H9 (cell line): ENCODE measurements around the gene EFNA5. TPM values are rescaled to one million over a fixed set of nuclear protein-coding genes. Genes with fewer than 3 reads are reported as not detected.
A peak's percentile ranks its signal among the peaks of the same experiment; 100 is the strongest.

Experiments
- DNase-seq: peaks from one replicate; pipeline ENCODE4 v3.0.0-alpha.2; 2017
- H2AFZ ChIP-seq: one replicate; pipeline ENCODE4 v1.6.1; 2013; ENCODE audit warnings: mild to moderate bottlenecking, low read length, control low read depth, moderate library complexity
- H2AK5ac ChIP-seq: 2 replicates; pipeline ENCODE4 v1.6.1; 2013; ENCODE audit warnings: low read length, control low read depth, mixed read lengths; ENCODE audit not compliant: insufficient read length
- H2BK120ac ChIP-seq: one replicate; pipeline ENCODE4 v1.6.1; 2013; ENCODE audit warnings: low read depth, mild to moderate bottlenecking, low read length, control low read depth, inconsistent platforms; ENCODE audit not compliant: poor library complexity, severe bottlenecking
- H2BK12ac ChIP-seq: 2 replicates; pipeline ENCODE4 v1.6.1; 2013; ENCODE audit warnings: low read length, control low read depth, mixed read lengths, low read depth; ENCODE audit not compliant: insufficient read length
- H2BK15ac ChIP-seq: 2 replicates; pipeline ENCODE4 v1.6.1; 2013; ENCODE audit warnings: low read depth, low read length, control low read depth
- H2BK20ac ChIP-seq: one replicate; pipeline ENCODE4 v1.6.1; 2013; ENCODE audit warnings: low read depth, mild to moderate bottlenecking, low read length, control low read depth, inconsistent platforms; ENCODE audit not compliant: poor library complexity, severe bottlenecking
- H2BK5ac ChIP-seq: 2 replicates; pipeline ENCODE4 v1.6.1; 2013; ENCODE audit warnings: low read length, control low read depth, mixed read lengths; ENCODE audit not compliant: insufficient read length
- H3K14ac ChIP-seq: 2 replicates; pipeline ENCODE4 v1.6.1; 2013; ENCODE audit warnings: low read length, control low read depth; ENCODE audit not compliant: insufficient read depth
- H3K18ac ChIP-seq: 2 replicates; pipeline ENCODE4 v1.6.1; 2013; ENCODE audit warnings: low read depth, mild to moderate bottlenecking, mixed read lengths, low read length, control low read depth; ENCODE audit not compliant: insufficient read length
- H3K23ac ChIP-seq: 2 replicates; pipeline ENCODE4 v1.6.1; 2013; ENCODE audit warnings: low read length, control low read depth, mixed read lengths, low read depth; ENCODE audit not compliant: insufficient read length
- H3K23me2 ChIP-seq: 2 replicates; pipeline ENCODE4 v1.6.1; 2013; ENCODE audit warnings: low read depth, mild to moderate bottlenecking, mixed read lengths, low read length, control low read depth; ENCODE audit not compliant: insufficient read length, poor library complexity, severe bottlenecking
- H3K27ac ChIP-seq: 2 replicates; pipeline ENCODE4 v1.5.1; 2013; ENCODE audit warnings: low read length, control low read depth, mixed read lengths, low read depth; ENCODE audit not compliant: insufficient read length
- H3K27me3 ChIP-seq: 2 replicates; pipeline ENCODE4 v1.6.1; 2013; ENCODE audit warnings: low read length, control low read depth, inconsistent platforms; ENCODE audit not compliant: insufficient read depth
- H3K4ac ChIP-seq: 2 replicates; pipeline ENCODE4 v1.6.1; 2013; ENCODE audit warnings: low read depth, mild to moderate bottlenecking, control low read depth, inconsistent platforms, low read length, moderate library complexity
- H3K4me1 ChIP-seq: 2 replicates; pipeline ENCODE4 v1.6.1; 2013; ENCODE audit warnings: low read length, control low read depth, inconsistent platforms; ENCODE audit not compliant: insufficient read depth
- H3K4me2 ChIP-seq: 2 replicates; pipeline ENCODE4 v1.6.1; 2013; ENCODE audit warnings: low read length, control low read depth, mixed read lengths; ENCODE audit not compliant: insufficient read length, insufficient read depth
- H3K56ac ChIP-seq: 2 replicates; pipeline ENCODE4 v1.6.1; 2013; ENCODE audit warnings: low read depth, mild to moderate bottlenecking, mixed read lengths, low read length, control low read depth; ENCODE audit not compliant: insufficient read length
- H3K79me1 ChIP-seq: 2 replicates; pipeline ENCODE4 v1.6.1; 2013; ENCODE audit warnings: low read depth, mild to moderate bottlenecking, moderate library complexity, low read length, control low read depth, inconsistent platforms; ENCODE audit not compliant: insufficient read depth, poor library complexity, severe bottlenecking
- H3K79me2 ChIP-seq: 2 replicates; pipeline ENCODE4 v1.6.1; 2013; ENCODE audit warnings: low read length, control low read depth, inconsistent platforms; ENCODE audit not compliant: insufficient read depth
- H3K9ac ChIP-seq: 2 replicates; pipeline ENCODE4 v1.6.1; 2013; ENCODE audit warnings: low read length, control low read depth, mixed read lengths; ENCODE audit not compliant: insufficient read length; ENCODE audit errors: extremely low read depth
- H3K9me3 ChIP-seq: one replicate; pipeline ENCODE4 v1.6.1; 2013; ENCODE audit warnings: low read depth, low read length, inconsistent platforms; ENCODE audit not compliant: control insufficient read depth
- H3T11ph ChIP-seq: one replicate; pipeline ENCODE4 v1.6.1; 2013; ENCODE audit warnings: mild to moderate bottlenecking, low read length, control low read depth, inconsistent platforms
- H4K20me1 ChIP-seq: one replicate; pipeline ENCODE4 v1.6.1; 2013; ENCODE audit not compliant: control insufficient read depth, insufficient read length, insufficient read depth
- H4K5ac ChIP-seq: 2 replicates; pipeline ENCODE4 v1.6.1; 2013; ENCODE audit warnings: low read depth, mild to moderate bottlenecking, mixed read lengths, low read length, control low read depth; ENCODE audit not compliant: insufficient read length
- H4K8ac ChIP-seq: replicated peaks from 2 replicates; pipeline ENCODE4 v1.6.1; 2013; ENCODE audit warnings: low read length, control low read depth, mixed read lengths, low read depth; ENCODE audit not compliant: insufficient read length
- H4K91ac ChIP-seq: 2 replicates; pipeline ENCODE4 v1.6.1; 2013; ENCODE audit warnings: low read depth, mild to moderate bottlenecking, moderate library complexity, mixed read lengths, low read length, control low read depth; ENCODE audit not compliant: insufficient read length
- H3K27ac Mint-ChIP-seq, 3 experiments: 2 replicates in 2 of 3; 3 replicates in 1 of 3; pipeline ENCODE4 v1.8.0; 2020 to 2021; ENCODE audit warnings: mixed read lengths in 3 of 3, mild to moderate bottlenecking in 1 of 3, moderate library complexity in 1 of 3
- H3K27me3 Mint-ChIP-seq: 2 replicates; pipeline ENCODE4 v1.8.0; 2021; ENCODE audit warnings: low read depth, mild to moderate bottlenecking, moderate library complexity, mixed read lengths
- H3K36me3 Mint-ChIP-seq, 3 experiments: 2 replicates in 2 of 3; 3 replicates in 1 of 3; pipeline ENCODE4 v1.8.0; 2020 to 2021; ENCODE audit warnings: low read depth in 3 of 3, mixed read lengths in 3 of 3; ENCODE audit not compliant: insufficient read depth in 1 of 3
- H3K4me1 Mint-ChIP-seq, 2 experiments: 2 replicates each; pipeline ENCODE4 v1.8.0; 2020; ENCODE audit warnings: mixed read lengths in 2 of 2
- H3K4me3 Mint-ChIP-seq, 2 experiments: 2 replicates in 1 of 2; 3 replicates in 1 of 2; pipeline ENCODE4 v1.8.0; 2020 to 2021; ENCODE audit warnings: mild to moderate bottlenecking in 2 of 2, mixed read lengths in 2 of 2, moderate library complexity in 1 of 2
- H3K9me3 Mint-ChIP-seq, 2 experiments: 2 replicates in 1 of 2; 3 replicates in 1 of 2; pipeline ENCODE4 v1.8.0; 2020; ENCODE audit warnings: mild to moderate bottlenecking in 2 of 2, mixed read lengths in 2 of 2, moderate library complexity in 1 of 2
- CTCF ChIP-seq: fragments of 200-600 bp; sonication (generic); conservative IDR thresholded peaks from 3 replicates; pipeline ENCODE4 v1.8.0; 2021; ENCODE audit warnings: antibody characterized with exemption, mild to moderate bottlenecking
- WGBS: extraction: QIAGEN DNeasy Blood & Tissue Kit; methylation state at CpG from one replicate; pipeline ENCODE4 v1.1.7; 2013; ENCODE audit warnings: missing lambda C conversion rate, low lambda C conversion rate, mixed read lengths; ENCODE audit not compliant: insufficient read length; ENCODE audit errors: extremely low coverage; 5-methylcytosine and 5-hydroxymethylcytosine counted together
- total RNA-seq: library from RNA; stranded (reverse); gene quantifications from 2 replicates; pipeline ENCODE4 v1.2.1, GENCODE V29; 2021

EFNA5 gene
- total RNA-seq, 1 experiment from 2014 or later, result 20.4 TPM

GRCh38 chr5:107377277-107377609, 293.5 kb downstream of the EFNA5 start:
- WGBS, result no CpG with 5 or more reads among the region's 5 CpGs
- Histone ChIP-seq H2BK5ac (no peak overlapping the region), H3K9me3 (no peaks in the 10 kb centered on the region), H3K4me2 (no peak overlapping the region), H3K56ac (no peak overlapping the region), H3K27ac (no peak overlapping the region), H2BK120ac (no peak overlapping the region), H3K23ac (no peak overlapping the region), H4K8ac (no peak overlapping the region), H4K20me1 (no peaks in the 10 kb centered on the region), H2BK12ac (no peak overlapping the region), H3K79me2 (no peaks in the 10 kb centered on the region), H4K5ac (no peak overlapping the region), H2BK15ac (no peak overlapping the region; the same call in 1 of the 2 replicates), H3K27me3 (no peaks in the 10 kb centered on the region), H3K23me2 (no peaks in the 10 kb centered on the region), H3K4ac (no peak overlapping the region), H3K79me1 (no peaks in the 10 kb centered on the region), H3K4me1 (no peaks in the 10 kb centered on the region), H2AK5ac (no peak overlapping the region), H2AFZ (no peak overlapping the region), H4K91ac (no peak overlapping the region), H3K14ac (no peak overlapping the region), H2BK20ac (no peak overlapping the region), H3K9ac (no peak overlapping the region), H3K18ac (no peak overlapping the region), H3T11ph (no peak overlapping the region)
- no peak for DNase-seq
- Mint-ChIP-seq H3K9me3 (no peaks in the 10 kb centered on the region), H3K36me3 (peaks cover 0 to 4% (median 0%) of the 10 kb centered on the region in 3 experiments; a peak in 2 of 7 replicates), H3K27me3 (no peaks in the 10 kb centered on the region), H3K4me1 (peaks cover 24 to 32% of the 10 kb centered on the region in 2 experiments), H3K4me3 (no peak overlapping the region), H3K27ac (peak overlapping the region; percentile 48 to 95 (median 69); a peak in 5 of 7 replicates)
- no peak for TF ChIP-seq CTCF
